GM19238 (cell line): ENCODE data around the gene RASSF8.
A peak's percentile ranks its signal among the peaks of the same experiment; 100 is the strongest.

Source experiments
- DNase-seq: peaks from one replicate; pipeline ENCODE4 v3.0.0; 2011; ENCODE audit warnings: low spot score; ENCODE audit not compliant: insufficient read length

Gene RASSF8, protein sequence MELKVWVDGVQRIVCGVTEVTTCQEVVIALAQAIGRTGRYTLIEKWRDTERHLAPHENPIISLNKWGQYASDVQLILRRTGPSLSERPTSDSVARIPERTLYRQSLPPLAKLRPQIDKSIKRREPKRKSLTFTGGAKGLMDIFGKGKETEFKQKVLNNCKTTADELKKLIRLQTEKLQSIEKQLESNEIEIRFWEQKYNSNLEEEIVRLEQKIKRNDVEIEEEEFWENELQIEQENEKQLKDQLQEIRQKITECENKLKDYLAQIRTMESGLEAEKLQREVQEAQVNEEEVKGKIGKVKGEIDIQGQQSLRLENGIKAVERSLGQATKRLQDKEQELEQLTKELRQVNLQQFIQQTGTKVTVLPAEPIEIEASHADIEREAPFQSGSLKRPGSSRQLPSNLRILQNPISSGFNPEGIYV

DNA sequence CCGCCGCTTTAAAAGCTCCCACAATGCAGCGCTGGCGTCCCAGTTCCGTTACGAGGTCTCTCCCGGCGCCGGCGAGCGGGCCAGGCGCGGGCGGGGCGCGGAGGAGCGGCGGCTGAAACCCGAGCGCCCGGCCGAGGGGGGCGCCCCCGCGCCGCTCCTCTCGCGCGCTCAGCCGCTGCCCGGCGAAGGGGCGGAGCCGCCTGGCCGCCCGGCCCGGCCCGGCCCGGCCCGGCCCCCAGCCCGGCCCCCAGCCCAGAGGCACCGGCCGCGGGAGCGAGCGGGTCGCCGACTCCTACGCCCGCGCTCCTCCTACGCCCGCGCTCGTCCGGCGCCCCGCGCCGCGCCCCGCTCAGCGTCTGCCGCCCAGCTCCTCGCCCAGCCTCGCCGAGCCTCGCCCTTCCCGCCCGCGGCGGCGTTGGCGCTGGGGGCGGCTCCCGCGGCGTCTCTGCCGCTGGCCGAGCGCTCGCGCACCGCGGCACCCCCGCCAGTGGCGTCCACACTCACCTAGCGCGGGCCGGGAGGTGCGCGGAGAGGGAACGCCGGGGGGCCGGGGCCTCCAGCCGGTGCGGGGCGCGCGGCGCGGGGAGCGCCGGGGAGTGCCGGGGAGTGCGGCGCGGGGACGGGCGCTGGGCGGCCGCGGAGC, at the start of gene RASSF8:
RASSF8 (plus strand) TSS at position 255 of the 643 bp plus-strand sequence. CDS start 96,662 bp downstream, outside the sequence.
- DNase-seq = peak; percentile 48

DNA sequence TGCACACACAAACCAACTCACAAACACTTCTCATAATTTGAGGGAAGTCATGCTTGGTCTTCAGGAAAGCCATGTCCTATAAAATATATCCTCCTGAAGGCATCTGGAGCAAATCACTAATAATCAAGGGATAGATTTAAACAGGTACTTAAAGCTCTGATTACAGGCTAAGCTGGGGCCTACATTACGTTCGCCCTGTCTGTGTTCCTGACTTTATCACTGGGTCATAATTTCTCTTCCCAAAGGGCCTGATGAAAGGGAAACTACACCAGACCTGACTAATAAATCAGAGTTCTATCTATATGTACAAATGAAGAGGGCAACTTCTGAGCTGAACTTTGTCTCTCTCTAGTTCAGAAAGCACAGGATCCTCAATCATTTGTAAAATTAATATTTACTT, 43.9 kb upstream of the RASSF8 start:
- no peak for DNase-seq

DNA sequence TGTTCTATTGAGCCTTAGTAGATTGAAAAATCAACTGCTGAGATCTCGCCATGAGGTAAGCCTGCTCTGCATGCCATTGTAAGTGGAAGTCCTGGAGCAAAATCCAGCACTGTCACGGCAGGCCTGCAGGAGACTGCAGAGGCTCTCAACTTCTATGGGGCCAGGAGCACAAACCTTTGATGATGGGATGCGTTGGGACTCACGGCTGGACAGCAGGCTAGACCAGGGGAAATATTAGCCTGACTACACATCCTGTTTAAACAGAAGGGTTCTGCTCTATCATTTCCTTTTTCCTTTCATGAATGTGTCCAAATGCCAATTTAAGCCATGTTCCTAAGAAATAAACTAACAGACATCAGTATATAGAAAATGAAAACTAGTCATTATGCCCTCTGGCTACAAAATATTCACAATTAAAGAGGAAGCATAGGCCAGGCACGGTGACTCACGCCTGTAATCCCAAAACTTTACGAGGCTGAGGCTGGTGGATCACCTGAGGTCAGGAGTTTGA, 33.9 kb upstream of the RASSF8 start:
- no peak for DNase-seq

DNA sequence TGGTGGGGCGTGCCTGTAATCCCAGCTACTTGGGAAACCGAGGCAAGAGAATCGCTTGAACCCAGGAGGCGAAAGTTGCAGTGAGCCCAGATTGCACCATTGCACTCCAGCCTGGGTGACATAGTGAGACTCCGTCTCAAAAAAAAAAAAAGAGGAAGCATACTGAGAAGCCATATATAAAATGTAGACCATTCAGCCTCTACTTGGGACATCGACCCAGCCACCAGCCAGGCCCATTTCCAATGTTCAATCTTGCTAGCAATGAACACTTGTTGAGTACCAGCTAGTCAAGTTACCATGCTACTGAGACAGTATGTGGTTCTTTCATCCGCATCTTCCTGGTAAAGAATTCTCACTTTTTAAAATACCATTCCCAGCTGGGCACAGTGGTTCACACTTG, 33.4 kb upstream of the RASSF8 start:
- no peak for DNase-seq

DNA sequence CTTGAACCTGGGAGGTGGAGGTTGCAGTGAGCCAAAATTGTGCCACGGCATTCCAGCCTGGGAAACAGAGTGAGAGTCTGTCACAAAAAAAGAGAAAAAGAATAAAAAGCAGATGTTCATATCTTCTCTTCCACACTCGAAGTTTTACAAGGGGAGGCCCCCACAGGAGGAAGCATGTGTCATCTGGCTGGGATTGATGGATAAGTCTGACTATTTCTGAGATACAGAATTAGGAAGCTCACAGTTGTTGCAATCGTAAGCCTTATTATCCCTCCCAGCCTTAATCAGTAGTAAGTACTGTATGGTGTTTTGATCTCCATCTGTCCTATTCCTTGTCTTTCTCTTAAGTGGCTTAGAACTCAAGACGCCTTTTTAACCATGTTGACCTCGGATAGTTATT, 31.9 kb upstream of the RASSF8 start:
- DNase-seq = no peak

DNA sequence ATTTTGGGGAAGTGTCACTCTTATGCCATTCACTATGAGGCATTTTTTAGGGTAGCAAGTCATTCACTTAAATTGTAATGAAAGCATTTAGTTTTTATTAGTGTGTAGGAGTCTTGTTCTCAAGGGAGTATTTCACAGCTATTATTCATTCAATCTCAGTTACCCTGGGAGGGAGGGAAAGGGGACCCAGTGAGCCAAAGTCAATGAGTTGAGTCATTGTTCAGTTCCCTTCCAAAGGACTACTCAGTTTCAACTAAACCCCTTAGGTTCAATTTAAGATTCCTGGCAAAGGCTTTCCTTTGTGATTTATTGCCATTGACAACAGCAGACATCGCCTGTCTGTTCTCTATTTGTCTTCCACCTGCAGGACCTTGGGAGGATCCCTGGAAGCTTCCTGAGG, 29.3 kb upstream of the RASSF8 start:
- no peak for DNase-seq

DNA sequence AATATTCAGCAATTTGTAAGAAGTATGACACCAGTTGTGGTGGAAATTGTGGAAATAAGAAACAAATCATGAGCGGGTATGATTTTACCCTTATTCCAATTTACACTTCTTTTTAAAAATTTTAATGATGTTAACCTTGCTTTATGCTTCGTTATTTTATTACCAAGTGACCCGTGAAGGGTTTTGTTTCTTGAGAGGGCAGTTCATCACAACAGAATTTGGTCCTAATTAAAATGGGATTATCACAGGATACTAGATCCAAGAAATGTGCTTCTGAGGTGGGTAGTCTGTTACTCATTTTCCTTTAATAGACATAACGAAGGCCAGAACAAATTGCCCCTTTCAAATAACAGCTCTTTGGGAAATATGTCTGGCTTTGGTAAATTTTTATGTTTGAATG, 25.5 kb upstream of the RASSF8 start:
- no peak for DNase-seq

DNA sequence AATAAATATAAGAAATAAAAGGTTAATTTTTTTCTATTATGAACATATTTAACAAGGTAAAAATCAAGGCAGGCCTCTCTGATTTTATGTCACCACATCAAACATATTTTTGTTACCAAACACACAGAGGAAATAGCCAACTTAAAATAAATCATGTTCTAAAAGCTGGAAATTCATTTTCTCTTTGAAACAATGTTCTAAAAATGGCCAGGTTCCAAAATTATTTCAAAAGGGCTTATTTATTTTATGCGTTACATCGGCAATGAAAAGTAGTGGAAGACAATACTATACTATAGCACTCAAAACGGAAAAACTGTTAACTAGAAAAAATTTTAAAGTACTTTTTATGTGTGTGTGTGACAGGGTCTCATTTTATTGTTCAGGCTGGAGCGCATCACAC, 24.0 kb upstream of the RASSF8 start:
- DNase-seq = no peak

DNA sequence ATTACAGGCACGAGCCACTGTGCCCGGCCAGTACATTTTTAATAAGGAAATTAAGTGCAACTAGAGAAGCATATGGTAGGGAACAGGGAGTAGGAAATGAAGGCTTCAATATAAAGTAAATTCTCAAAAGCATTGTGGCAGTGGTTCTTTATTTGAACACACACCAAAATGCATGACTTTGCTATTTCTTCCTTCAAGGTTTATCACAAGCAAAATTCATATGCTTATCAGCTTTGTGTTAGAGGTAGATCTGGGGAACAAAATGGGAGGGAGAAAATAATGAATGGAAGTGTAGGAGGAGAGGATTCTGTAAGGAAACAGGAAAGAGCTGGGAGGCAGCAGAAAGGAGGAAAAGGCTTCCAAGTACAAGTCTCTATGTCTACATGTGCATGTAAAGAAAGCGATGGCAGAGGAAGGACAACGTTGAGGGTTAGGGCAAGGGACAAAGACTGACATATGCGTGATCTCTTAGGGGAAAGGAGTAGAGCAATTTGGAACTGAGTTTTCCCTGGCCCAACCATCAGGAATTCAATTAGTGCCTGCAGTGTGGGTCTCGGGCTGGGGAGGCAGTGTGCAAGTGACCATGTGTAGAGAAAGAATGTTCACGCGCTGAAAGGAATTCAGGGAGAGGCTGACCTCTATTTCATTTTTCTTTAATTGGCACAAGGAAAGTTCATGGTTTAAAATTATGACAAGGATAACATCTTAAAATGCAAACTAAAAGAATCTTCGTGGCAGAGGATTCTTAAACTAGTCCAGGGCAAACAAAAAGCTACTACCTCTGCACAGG, 22.9 kb upstream of the RASSF8 start:
- no peak for DNase-seq

DNA sequence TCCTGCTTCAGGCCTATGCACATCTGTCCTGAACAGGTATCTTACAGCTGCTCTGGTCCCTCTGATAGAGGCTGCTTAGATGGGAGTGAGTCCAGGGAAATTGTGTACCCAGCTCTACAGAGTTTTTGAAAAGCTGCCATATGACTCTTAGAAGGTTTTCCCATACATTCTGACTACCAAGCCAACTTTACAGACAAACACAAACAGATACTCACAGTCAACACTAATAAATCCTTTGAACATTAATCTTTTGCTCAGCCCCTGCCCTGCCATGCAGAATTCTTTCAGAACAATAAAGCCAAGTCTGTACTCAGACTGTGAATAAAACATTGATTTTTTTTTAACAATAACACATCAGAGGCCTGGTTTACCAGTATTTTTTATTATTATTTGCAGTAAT, 21.4 kb upstream of the RASSF8 start:
- no peak for DNase-seq

DNA sequence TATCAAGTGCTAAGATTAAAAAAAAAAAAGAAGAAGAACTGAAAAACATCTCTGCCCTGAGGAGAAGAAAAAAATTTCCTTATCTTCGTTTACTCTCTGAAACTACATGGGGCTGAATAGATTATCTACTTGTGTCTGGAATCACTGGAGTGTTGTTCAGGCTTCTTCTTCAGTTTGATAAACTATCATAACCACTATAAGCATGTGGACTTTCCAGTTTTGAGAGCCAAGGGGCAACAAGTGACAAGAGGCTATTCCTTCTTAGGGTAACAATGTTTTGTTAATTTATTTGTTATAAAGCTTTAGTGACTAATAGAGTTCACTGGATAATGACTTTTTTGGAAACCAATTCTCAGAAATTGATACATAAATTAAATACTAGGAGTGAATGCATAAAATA, 19.9 kb upstream of the RASSF8 start:
- no peak for DNase-seq

DNA sequence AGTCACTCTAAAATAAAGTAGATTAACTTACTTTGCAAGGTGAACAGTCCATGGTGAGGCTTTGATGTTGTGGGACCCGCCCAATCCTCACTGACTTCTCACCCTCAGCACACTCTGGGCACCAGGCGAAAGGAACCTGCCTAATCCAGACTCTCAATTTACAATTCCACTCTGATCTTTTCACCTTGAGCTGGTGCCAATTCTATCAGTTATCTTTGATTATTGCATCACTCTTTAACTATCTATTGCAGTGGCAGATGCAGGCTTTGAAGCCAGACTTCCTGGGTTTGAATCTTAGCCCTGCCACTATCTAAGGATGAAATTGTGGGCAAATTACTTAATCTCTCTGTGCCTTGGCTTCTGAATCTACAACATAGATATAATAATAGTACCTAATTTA, 18.9 kb upstream of the RASSF8 start:
- DNase-seq = no peak

DNA sequence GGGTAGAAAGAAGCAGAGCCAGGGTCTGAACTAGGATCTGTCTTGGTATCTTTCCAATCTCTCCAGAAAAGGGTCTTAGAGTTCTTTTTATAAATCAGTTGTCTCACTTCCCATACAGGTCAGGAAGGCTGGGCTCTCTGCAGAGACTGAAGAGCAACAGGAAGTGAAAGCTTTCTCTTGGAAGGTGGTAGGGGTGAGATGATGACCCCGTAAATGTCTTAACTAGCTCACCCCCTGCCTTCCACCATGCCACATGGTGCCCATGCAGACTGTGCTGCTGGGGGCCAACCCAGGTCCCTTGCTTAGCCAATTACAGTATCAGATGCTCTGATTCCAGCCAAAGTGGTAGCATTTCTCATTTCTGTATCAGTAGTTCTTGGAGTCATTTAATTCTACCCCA, 17.6 kb upstream of the RASSF8 start:
- no peak for DNase-seq

DNA sequence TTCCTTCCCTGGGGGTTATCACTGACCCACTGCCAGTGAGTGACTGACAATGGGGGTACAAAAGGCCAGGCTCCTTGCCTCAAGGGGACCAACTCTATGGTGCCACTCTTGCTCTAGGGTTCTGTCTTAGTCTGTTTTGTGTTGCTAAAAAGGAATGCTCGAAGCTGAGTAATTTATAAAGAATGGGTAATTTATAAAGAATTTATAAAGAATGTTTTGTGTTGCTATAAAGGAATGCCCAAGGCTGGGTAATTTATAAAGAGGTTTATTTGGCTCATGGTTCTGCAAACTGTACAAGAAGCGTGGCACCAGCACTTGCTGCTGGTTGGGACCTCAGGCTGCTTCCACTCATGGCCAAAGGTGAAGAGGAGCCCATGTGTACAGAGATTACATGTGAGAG, 15.8 kb upstream of the RASSF8 start:
- DNase-seq = no peak

DNA sequence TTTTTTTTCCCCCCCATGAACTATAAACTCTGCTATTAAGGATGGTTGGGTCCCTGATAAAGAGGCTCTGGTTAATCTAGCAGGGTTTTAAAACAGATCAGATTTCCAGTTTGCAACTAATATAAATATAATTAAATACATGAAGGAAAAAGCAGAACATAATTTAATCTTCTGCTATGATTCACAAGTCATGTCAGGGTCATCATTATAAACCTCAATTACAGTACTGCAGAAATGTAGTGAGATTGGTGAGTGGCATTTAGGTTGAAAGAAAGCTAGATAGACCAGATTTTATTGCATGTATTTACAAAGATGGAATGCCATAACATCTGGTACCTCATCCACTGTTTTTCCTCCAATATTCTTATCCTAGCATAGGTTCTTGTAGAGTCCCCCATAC, 14.5 kb upstream of the RASSF8 start:
- DNase-seq = no peak

DNA sequence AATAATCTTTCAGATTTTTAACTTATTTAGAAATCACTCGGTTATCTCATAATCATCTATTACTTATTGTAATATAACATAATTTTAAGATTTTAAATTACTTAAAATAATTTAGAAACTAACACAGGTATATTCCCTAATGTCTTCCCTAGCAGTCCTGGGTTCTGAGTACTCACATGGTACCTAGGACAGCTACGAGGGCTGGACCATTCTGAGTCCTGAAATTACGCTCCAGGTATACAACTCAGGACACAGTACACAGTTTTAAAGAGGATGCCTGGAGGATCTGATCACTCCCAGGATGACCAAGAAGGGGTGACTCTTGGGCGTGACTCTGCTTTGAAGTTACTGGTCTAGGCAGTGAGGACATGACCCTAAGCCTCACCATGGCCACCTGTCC, 9.1 kb upstream of the RASSF8 start:
- DNase-seq = no peak

DNA sequence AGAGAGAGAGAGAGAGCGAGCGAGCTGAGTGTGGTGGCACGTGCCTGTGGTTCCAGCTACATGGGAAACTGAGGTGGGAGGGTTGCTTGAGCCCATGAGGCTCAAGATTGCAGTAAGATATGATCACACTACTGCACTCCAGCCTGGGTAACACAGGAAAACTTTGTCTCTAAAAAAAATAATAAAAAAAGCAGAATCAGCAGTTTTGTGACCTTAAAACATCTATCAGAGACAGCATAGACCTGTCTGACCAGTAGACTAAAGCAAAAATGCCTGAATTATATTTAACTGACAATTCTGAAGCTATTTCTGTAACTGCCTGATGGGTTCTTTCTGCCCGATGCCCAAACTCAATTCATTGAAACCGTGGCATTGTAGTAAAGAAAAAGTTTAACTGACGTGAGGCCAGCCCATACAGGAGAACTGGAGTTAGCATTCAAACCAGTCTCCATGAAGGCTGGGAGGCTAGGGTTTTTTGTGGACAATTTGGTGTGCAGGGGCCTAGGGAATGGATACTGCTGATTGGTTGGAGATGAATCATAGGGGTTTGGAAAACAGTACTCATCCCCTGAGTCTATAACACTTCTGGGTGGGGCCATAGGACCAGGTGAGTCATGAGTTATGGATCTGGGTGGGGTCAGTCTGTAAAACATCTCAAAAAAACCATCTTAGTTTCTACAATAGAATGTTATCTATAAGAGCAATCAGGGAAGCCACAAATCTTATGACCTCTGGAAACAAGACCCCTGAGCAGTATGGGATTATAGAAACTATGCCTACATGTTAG, 8.0 kb upstream of the RASSF8 start:
- no peak for DNase-seq

DNA sequence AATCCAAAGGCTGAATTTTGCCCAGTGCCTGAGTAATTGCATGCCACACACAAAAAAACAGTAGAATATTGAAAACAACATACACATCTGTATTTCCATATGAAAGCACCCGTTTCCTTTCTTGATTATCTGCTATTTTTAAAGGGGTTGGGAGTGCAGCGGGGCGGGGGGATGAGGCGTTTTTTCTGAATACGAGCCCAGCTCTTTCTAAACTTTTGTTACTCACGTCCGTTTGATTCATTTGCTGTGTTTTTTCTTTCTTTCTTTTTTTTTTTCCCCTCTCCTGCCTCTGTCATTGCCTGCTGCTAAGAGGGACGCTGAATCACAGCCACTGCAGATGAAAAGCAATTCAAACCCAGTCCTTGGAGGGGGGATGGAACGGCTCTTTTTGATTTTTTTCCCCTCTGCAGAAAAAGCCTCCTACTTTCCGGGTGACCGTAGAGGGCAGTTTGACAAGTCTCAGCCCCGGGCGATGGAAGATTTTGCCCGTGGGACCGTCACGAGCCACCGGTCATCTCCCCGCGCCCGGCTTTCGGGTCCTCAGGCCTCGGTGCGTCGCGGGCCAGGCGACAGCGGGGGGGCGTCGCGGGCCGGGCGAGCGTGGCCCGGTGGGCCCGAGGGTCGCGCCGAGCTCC, 572 bp upstream of the RASSF8 start:
- no peak for DNase-seq

DNA sequence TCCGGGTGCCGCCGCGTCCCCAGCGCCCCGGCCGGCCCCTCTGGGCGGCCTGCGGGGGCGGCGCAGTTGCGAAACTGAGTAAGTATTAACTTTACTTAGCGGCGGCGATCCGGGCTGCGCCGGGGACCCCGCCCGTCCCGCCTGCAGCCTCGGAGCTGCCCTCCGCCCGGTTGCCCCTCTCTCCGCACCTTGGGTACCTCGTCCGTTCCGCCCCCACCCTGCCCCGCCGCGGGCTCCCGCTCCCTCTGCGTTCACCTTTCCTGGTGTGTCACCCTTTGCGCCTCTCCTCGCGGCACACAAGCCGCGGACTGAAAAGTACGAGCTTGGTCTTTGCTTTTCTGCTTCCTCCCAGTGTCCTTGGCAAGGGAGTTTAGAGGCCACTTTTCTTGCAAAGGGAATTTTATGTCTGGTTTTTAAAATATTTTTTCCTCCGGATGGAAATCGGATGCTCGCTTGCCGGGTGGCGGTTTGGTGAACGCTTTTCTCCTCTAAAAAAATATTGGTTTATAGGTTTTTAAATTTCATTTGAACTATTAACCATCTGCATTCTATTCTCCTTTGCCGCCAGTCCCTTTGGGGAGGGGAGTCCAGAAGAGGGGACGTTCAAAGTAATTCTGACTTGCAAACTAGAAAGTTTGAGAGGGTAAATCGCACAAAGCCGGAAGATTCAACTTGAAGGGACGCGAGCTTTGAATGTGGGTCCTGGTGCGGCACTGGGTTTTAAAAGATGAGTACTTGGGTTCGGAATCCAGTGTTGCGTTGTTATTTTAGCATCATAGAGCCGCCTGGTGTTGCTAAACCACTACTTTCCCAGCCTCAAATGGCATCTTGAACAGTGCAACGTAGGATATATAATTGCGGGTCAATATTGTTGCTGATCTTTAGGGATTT, 834 bp downstream of the RASSF8 start:
- no peak for DNase-seq

DNA sequence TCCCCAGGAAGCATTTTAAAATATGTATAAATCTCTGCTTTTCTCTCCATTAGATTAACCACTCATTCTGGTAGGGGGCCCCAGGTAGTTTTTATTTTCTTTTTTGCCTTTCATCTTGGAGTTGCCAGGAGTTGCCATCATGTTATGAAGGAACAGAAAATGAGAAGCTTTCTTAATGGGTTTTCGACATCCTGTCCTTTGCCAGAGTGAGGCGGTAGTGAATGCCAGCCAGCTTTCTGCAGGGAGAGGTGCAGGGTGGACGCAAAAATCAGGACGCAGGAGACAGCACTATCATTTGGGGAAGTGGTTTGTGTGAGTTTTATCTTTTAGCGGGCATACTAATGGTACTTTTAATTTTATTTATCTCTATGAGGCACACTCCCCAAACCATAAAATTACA, 1.7 kb downstream of the RASSF8 start:
- no peak for DNase-seq
